GM12892 (cell line): ENCODE data around the gene NEK2.

Experiments used
- POLR2A ChIP-seq: IDR thresholded peaks from 2 replicates; pipeline ENCODE4 v1.6.1; 2011; ENCODE audit warnings: low read depth, low read length, control low read depth
- POLR2AphosphoS5 ChIP-seq: IDR thresholded peaks from 2 replicates; pipeline ENCODE4 v1.6.1; 2011; ENCODE audit warnings: low read depth, low read length, control low read depth
- TAF1 ChIP-seq: IDR thresholded peaks from 2 replicates; pipeline ENCODE4 v1.6.1; 2011; ENCODE audit warnings: low read depth, mild to moderate bottlenecking, control low read depth, low read length, borderline replicate concordance

DNA sequence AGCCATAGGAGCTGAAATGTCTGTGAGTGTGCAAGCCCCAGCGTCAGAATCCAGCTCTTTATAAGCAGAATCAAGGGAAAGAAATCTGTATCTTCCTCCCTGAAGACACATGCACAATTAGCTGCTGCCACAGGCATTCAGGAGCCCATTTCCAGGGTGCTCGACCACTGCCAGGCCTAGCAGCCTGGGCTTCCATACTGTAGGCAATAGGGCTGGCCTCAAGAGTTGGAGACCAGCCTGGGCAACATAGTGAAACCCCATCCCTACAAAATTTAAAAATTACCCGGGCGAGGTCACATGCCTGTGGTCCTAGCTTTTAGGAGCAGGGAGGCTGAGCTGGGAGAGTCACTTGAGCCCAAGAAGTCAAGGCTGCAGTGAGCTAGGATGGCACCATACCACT lies 41.0 kb downstream of the NEK2 start:
- TF ChIP-seq POLR2A (no peak), POLR2AphosphoS5 (no peak), TAF1 (no peak)
